ENCODE results near the gene TRAFD1. TPM values are rescaled to one million over a fixed set of nuclear protein-coding genes. Genes with fewer than 3 reads are reported as not detected.

The TRAFD1 gene
- total and polyA plus RNA-seq, 2 of the 8 experiments (the other 6 are each of a cell fraction or from before 2014, with no cell fraction given) = 18.1 to 33.1 TPM

DNA sequence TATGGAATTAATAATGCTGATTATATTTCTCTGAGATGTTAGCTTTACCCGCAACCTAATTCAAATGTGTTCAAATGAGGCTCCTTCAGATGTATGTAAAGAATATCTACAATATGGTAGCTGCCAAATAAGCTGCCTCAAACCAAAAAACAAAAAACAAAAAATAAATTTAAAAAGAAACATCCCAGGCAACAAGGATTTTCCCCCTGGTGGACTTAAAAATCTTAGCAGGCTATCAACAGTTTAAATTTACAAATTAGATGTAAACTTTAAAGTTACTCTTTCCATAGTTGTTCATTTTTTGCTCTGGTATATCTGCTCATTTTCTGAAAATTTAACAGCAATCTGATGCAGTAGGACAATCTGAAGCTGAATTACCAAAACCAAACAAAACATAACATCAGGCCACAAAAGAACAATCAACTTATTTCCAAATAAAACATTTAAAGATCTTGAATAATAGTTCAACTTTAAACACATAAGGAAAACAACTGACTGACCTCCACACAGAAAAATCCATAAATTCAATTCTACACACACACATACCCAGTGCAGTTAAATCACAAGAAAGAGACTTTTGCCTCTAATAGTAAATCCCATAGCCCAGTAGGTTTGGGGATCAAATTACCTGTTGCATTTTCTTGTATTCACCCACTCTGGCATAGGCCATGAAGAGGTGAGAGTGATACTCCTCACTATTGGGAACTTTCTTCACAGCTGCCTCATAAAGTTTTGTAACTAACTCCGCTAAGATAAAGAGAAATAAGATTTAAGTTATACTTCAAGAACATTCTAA is 38.1 kb upstream of the TRAFD1 start:
- WGBS, 2 experiments (ENCODE audit: extremely low coverage in 1 of 2, insufficient coverage in 1 of 2, insufficient read length in 1 of 2, insufficient replicate concordance in 2 of 2, low coverage in 1 of 2, low lambda C conversion rate in 2 of 2, missing lambda C conversion rate in 1 of 2) = 96% methylated on average over 2 of the region's 2 CpGs; no CpG with 5 or more reads in 1 of the 2 experiments
- H4K91ac ChIP-seq (replicated peaks; ENCODE audit: insufficient read length, low read length) = no peak overlapping the region
- CTCF ChIA-PET (ENCODE audit: partially characterized antibody) = interaction anchor here (0.6 to 1.4 kb wide), 7 partner anchors 8 to 111 kb away, joined by 3 to 4 read pairs (median 3); partner anchors contain the start of gene TRAFD1
- H4K20me1 ChIP-seq (replicated peaks in 1 of 2; ENCODE audit: control insufficient read depth in 1 of 2, insufficient read depth in 2 of 2, low read length in 2 of 2) = peaks cover 0 to 5% of the 10 kb centered on the region in 2 experiments
- no peak overlapping the region for H3K14ac ChIP-seq (ENCODE audit: insufficient read length)
- no peak overlapping the region for H3K9ac ChIP-seq (replicated peaks in 1 of 4; ENCODE audit: extremely low read depth in 1 of 4, low read depth in 3 of 4, low read length in 3 of 4)
- no peak overlapping the region for H3K4me2 ChIP-seq (ENCODE audit: insufficient read depth in 1 of 2, low read depth in 2 of 2, low read length in 2 of 2)
- no peak overlapping the region for H2AK5ac ChIP-seq (ENCODE audit: low read depth, low read length)
- no peak overlapping the region for H2BK5ac ChIP-seq (ENCODE audit: low read depth, low read length)
- POLR2A ChIA-PET (ENCODE audit: partially characterized antibody) = interaction anchor here (0.6 to 1.6 kb wide), 4 partner anchors 11 to 402 kb away, joined by 3 to 4 read pairs (median 3); partner anchors contain the start of genes ACAD10, BRAP and NAA25
- no peaks in the 10 kb centered on the region; the same call in 1 of the 2 replicates for H3K79me1 ChIP-seq (ENCODE audit: low read depth, low read length)
- no peaks in the 10 kb centered on the region for H3K9me3 ChIP-seq (ENCODE audit: insufficient read depth in 2 of 2, low read depth in 1 of 2, low read length in 1 of 2)
- no peaks in the 10 kb centered on the region for H3K23me2 ChIP-seq (ENCODE audit: low read depth, low read length)
- no peak overlapping the region for H2BK20ac ChIP-seq (ENCODE audit: low read length)
- H3K36me3 ChIP-seq (ENCODE audit: control insufficient read depth in 2 of 4, insufficient read depth in 4 of 4, low read length in 3 of 4) = peaks cover 3 to 54% (median 23%) of the 10 kb centered on the region in 4 experiments; a peak in 6 of 8 replicates
- peaks cover 0 to 2% (median 0%) of the 10 kb centered on the region in 4 experiments; a peak in 1 of 7 replicates for H3K4me1 ChIP-seq (replicated peaks in 1 of 4; ENCODE audit: control insufficient read depth in 3 of 4, insufficient read depth in 4 of 4, low read length in 3 of 4)
- H3K4ac ChIP-seq (replicated peaks; ENCODE audit: insufficient read length, low read depth, low read length) = no peak overlapping the region
- no peak overlapping the region for H3K4me3 ChIP-seq (ENCODE audit: extremely low read depth in 1 of 4, insufficient read depth in 2 of 4, low read depth in 3 of 4, low read length in 4 of 4)
- no peak overlapping the region for H2AFZ ChIP-seq (ENCODE audit: low read length)
- DNase-seq (ENCODE audit: low read depth in 1 of 2, low spot score in 2 of 2) (no peak), FAIRE-seq (no peak)
- no peak overlapping the region for H3K56ac ChIP-seq (replicated peaks; ENCODE audit: insufficient read length, low read depth, low read length)
- H2BK15ac ChIP-seq (ENCODE audit: low read length) = no peak overlapping the region
- H3K18ac ChIP-seq (ENCODE audit: extremely low read depth, low read length) = no peak overlapping the region
- H2BK120ac ChIP-seq (replicated peaks; ENCODE audit: low read depth, low read length) = no peak overlapping the region
- H3K23ac ChIP-seq (ENCODE audit: insufficient read length) = no peak overlapping the region
- H3K27me3 ChIP-seq (replicated peaks in 1 of 4; ENCODE audit: control insufficient read depth in 3 of 4, extremely low read depth in 1 of 4, insufficient read depth in 3 of 4, low read length in 3 of 4) = no peaks in the 10 kb centered on the region
- no peak overlapping the region for H2BK12ac ChIP-seq (ENCODE audit: low read depth, low read length)
- H3K27ac ChIP-seq (ENCODE audit: low read depth, low read length) = no peak overlapping the region
- H4K8ac ChIP-seq (ENCODE audit: extremely low read depth, insufficient read depth, low read length) = no peak overlapping the region
- peaks cover 0 to 34% of the 10 kb centered on the region in 2 experiments; a peak in 2 of 4 replicates for H3K79me2 ChIP-seq (ENCODE audit: control insufficient read depth in 1 of 2, insufficient read depth in 2 of 2, low read length in 2 of 2)
- H4K5ac ChIP-seq (ENCODE audit: insufficient read length, low read depth, low read length) = no peak overlapping the region
- TF ChIP-seq MAFK (IDR thresholded peaks at IDR 0.05; ENCODE audit: low read depth, low read length) = no peak

All from H1 (cell line).